Heart left ventricle (tissue), 13 donors: ENCODE results near the gene CXCR6.

ENCODE experiments used
- CTCF ChIP-seq, 12 donors: fragments of 200-600 bp; sonication (generic) in 4 of 12; IDR thresholded peaks; one replicate each; pipeline versions ENCODE4 v1.5.0 to v1.8.0; 2018 to 2022; ENCODE audit warnings: antibody characterized with exemption in 12 of 12, mild to moderate bottlenecking in 5 of 12
- POLR2A ChIP-seq, 2 donors: fragments of 450-650 bp; IDR thresholded peaks; one replicate each; pipeline ENCODE4 v1.6.1; 2017; ENCODE audit warnings: antibody characterized with exemption in 2 of 2, mild to moderate bottlenecking in 2 of 2, moderate library complexity in 2 of 2
- donor health status: ischemic (EF 13 %, LVEDD 7.1; RV severe dilation, severe dysfunction).
- donor health status: DM: no; HTN: yes; CAD: no.
- donor health status: DM: no; HTN: no; CAD: no.
- donor health status: ischemic (EF 25% LVEDD 6.9; RV normal size, moderate dysfunction).
- donor health status: ischemic (EF 25% LVEDD 5.7; RV mildly dilated, moderate dysfunction).
- donor health status: ischemic (EF 35%, LVEDD 5.7; RV mildly dilated, moderate dysfunction).
- donor health status: nonischemic (EF 11% LVEDD 7.7; RV severe dilation, severe dysfunction).
- donor health status: DM: yes; HTN: yes; CAD: no.
- donor health status: PGD.
- donor health status: ischemic (EF 29% LVEDD 5.4; RV normal size, mild dysfunction).
- donor health status: nonischemic (EF 23%, LVEDD 6.1; RV moderate dilation, normal function).

GRCh38 chr3:45966371-45966791, 23.1 kb downstream of the CXCR6 start:
- TF ChIP-seq POLR2A (IDR thresholded peaks at IDR 0.05) (no peak), CTCF (IDR thresholded peaks at IDR 0.05) (no peak)
